Bronchial epithelial cell (primary cell): Measurements from ENCODE around the gene CACNA1S. TPM values are rescaled to one million over a fixed set of nuclear protein-coding genes. Genes with fewer than 3 reads are reported as not detected.

ENCODE experiments used
- DNase-seq: peaks from one replicate; pipeline ENCODE4 v3.0.0-alpha.2; 2010; ENCODE audit warnings: low read depth
- FAIRE-seq: peaks from 2 replicates; lab custom pipeline; 2011; peaks lifted over from hg19 to GRCh38; lab: Jason Lieb, UNC
- H3K27me3 ChIP-seq: 2 replicates; pipeline ENCODE4 v1.5.1; 2011; ENCODE audit warnings: low read length; ENCODE audit not compliant: control insufficient read depth, insufficient read depth
- H3K36me3 ChIP-seq: 2 replicates; pipeline ENCODE4 v1.5.1; 2011; ENCODE audit warnings: low read length; ENCODE audit not compliant: control insufficient read depth, insufficient read depth
- H3K4me3 ChIP-seq: 2 replicates; pipeline ENCODE4 v1.5.1; 2011; ENCODE audit warnings: mild to moderate bottlenecking, low read depth, low read length, control low read depth
- total RNA-seq: library from RNA; depleted of rRNA; stranded (reverse); fragments of >200 nt; gene quantifications from 2 replicates; pipeline ENCODE4 v1.2.1, GENCODE V29; 2014
- TF ChIP-seq, protein P1 (sequence below): IDR thresholded peaks from 2 replicates; pipeline ENCODE4 v1.5.1; 2011; ENCODE audit warnings: mild to moderate bottlenecking, moderate library complexity, low read length, control low read depth, inconsistent platforms; ENCODE audit not compliant: insufficient read depth, severe bottlenecking

Gene CACNA1S
- not detected in 2 replicates for total RNA-seq

DNA sequence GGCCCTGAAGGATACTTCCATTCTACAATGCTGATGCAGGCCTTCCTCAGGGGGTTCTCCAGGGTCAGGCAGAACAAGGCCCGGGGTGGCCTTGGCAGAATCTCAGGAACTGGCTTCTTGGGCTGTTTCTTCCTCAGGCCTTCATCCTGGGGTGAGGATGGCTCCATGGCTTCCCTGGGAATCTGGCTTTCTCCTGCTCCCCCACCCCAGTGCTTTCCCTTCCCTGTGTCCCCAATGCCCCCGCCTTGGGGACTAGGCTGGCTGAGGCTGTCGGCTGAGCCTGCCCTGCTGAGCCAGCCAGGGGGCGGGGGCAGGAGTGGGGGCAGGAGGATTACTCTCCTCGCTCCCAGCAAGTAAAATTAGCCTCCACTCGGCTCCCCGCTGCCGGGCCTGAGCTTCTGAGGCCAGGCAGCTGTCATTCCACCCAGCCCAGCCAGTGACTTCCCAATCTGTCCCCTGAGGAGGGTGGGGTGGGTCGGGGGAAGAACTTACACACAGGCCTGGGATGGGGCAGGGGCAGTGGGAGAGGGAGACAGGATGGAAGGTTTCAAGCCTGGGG is at the start of gene CACNA1S:
Gene CACNA1S (minus strand): TSS at position 254 of the 559 bp plus-strand sequence. CDS start 87 bp downstream, at position 167.
- Histone ChIP-seq H3K4me3 (no peak within 1 kb of the TSS), H3K36me3 (no peaks in the 10 kb centered on the region), H3K27me3 (peaks cover 2% of the 10 kb centered on the region)
- TF ChIP-seq, protein P1, sequence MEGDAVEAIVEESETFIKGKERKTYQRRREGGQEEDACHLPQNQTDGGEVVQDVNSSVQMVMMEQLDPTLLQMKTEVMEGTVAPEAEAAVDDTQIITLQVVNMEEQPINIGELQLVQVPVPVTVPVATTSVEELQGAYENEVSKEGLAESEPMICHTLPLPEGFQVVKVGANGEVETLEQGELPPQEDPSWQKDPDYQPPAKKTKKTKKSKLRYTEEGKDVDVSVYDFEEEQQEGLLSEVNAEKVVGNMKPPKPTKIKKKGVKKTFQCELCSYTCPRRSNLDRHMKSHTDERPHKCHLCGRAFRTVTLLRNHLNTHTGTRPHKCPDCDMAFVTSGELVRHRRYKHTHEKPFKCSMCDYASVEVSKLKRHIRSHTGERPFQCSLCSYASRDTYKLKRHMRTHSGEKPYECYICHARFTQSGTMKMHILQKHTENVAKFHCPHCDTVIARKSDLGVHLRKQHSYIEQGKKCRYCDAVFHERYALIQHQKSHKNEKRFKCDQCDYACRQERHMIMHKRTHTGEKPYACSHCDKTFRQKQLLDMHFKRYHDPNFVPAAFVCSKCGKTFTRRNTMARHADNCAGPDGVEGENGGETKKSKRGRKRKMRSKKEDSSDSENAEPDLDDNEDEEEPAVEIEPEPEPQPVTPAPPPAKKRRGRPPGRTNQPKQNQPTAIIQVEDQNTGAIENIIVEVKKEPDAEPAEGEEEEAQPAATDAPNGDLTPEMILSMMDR = no peak
- DNase-seq (no peak), FAIRE-seq (no peak)

DNA sequence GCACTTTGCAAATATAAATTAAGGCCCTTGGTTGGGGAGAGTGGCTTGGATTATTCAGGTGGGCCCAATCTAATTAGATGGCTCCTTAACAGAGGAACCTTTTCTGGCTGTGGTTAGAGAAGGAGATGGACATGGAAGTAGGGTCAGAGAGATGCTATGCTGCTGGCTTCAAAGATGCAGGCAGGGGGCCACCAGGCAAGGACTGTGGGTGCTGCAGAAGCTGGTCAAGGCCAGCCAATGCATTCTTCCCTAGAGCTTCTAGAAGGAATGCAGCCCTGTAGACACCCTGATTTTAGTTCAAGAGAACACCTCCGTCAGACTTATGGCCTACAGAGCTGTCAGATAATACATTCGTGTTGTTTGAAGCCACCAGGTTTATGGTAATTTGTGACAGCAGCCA is 45.7 kb upstream of the CACNA1S start:
- Histone ChIP-seq H3K36me3 (no peaks in the 10 kb centered on the region), H3K27me3 (peaks cover 7% of the 10 kb centered on the region), H3K4me3 (no peak overlapping the region)
- TF ChIP-seq, protein P1 = no peak
- no peak for FAIRE-seq
- DNase-seq = no peak

DNA sequence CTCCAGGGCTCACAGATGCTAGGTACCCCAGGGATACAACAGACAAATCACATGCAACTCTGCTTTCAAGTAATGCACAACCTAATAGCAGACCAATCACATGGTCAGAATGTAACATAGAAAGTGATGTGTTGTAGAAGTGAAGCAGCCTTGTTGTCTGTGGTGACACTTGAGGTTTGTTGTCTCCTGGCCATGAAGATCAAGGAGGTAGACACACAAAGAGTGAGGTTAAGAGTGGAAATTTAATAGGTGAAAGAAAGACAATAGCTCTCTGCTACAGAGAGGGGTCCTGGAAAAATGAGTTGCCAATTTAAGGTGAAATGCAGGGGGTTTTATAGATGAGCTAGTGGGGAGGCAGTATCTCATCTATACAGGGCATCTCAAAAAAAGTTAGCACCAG is 44.6 kb upstream of the CACNA1S start:
- DNase-seq (no peak), FAIRE-seq (no peak)
- Histone ChIP-seq H3K36me3 (no peaks in the 10 kb centered on the region), H3K27me3 (peaks cover 7% of the 10 kb centered on the region), H3K4me3 (no peak overlapping the region)
- TF ChIP-seq, protein P1 = no peak

DNA sequence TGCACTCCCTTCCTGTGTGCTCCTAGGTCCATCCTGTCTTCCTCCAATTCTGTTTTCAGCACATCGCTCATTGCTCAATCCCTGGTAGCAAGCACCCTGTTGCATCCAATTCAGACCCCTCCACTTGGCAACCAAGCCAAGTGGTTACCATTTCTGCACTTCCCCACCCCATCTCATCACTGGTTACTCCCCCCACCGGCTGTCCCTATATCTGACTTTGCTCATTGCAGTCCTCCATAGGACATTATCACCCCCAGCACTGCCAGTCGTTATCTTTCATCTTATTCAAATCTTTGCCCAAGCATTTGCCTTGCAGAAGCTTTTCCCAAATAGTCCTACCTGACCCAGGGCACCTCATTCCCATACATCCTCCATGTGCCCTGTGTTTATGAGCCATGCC is 44.1 kb upstream of the CACNA1S start:
- no peaks in the 10 kb centered on the region for H3K36me3 ChIP-seq
- H3K4me3 ChIP-seq = no peak overlapping the region
- H3K27me3 ChIP-seq = peaks cover 7% of the 10 kb centered on the region
- FAIRE-seq = no peak
- TF ChIP-seq, protein P1 = no peak
- no peak for DNase-seq

DNA sequence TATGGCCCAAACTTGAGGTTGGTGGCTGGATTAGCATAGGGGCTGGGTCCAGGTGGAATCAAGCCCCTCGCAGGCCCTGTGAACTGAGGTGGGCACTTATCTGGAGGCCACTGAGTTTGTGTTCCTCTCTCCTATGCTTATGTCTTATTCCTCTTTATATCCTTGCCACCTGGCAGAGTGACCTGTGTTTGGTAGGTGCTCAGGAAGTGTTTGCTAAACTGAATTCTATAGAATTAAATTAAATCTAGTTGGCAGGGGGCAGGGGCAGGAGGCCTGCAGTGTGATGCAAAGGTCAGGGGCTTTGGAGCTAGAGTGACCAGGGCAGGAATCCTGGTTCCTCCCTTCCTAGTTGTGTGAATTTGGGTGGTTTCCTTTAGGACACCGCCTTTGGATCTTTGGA is 43.1 kb upstream of the CACNA1S start:
- H3K4me3 ChIP-seq = no peak overlapping the region
- DNase-seq (no peak), FAIRE-seq (no peak)
- H3K36me3 ChIP-seq = no peaks in the 10 kb centered on the region
- H3K27me3 ChIP-seq = peaks cover 7% of the 10 kb centered on the region
- TF ChIP-seq, protein P1 = no peak
